Skeletal muscle cell (primary cell): ENCODE data around the gene RP2.

ENCODE experiments used
- DNase-seq: peaks from one replicate; pipeline ENCODE4 v3.0.0-alpha.2; 2010; ENCODE audit warnings: low read depth
- H3K4me3 ChIP-seq: 2 replicates; pipeline ENCODE4 v1.5.1; 2011; ENCODE audit warnings: low read depth, mild to moderate bottlenecking, control low read depth, low read length, moderate library complexity

RP2 gene

GRCh38 chrX:46838974-46839480, 2.2 kb downstream of the RP2 start:
- H3K4me3 ChIP-seq = no peak overlapping the region
- no peak for DNase-seq

GRCh38 chrX:46840946-46841345, 4.1 kb downstream of the RP2 start:
- no peak overlapping the region for H3K4me3 ChIP-seq
- DNase-seq = no peak

- DNase-seq = no peak
- H3K4me3 ChIP-seq = no peak overlapping the region
These were observed 4.5 kb downstream of the RP2 start for GRCh38 chrX:46841346-46841745.

DNA sequence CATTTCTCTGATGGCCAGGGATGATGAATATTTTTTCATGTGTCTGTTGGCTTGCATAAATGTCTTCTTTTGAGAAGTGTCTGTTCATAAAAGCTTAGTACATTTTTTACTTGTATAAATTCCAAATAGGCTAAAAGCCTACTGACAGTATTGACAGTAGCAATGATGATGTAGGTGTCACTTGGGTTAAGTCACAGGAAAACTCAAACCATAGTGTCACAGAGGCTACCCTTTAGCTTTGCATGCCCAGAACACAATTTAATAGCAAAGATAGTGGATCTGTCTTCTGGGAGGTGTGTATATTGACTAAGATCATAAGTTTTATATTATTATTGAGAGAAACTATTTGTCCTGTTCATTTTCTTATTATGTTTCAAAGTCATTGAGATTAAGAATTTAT, 8.1 kb downstream of the RP2 start:
- H3K4me3 ChIP-seq = no peak overlapping the region
- DNase-seq = no peak

- H3K4me3 ChIP-seq = no peak overlapping the region
- no peak for DNase-seq
These were observed 13.1 kb downstream of the RP2 start for GRCh38 chrX:46849933-46850332.

- no peak overlapping the region for H3K4me3 ChIP-seq
- DNase-seq = no peak
These were observed 13.9 kb downstream of the RP2 start for GRCh38 chrX:46850771-46851170.

- no peak for DNase-seq
- H3K4me3 ChIP-seq = no peak overlapping the region
These were observed 19.6 kb downstream of the RP2 start for GRCh38 chrX:46856483-46856882.

DNA sequence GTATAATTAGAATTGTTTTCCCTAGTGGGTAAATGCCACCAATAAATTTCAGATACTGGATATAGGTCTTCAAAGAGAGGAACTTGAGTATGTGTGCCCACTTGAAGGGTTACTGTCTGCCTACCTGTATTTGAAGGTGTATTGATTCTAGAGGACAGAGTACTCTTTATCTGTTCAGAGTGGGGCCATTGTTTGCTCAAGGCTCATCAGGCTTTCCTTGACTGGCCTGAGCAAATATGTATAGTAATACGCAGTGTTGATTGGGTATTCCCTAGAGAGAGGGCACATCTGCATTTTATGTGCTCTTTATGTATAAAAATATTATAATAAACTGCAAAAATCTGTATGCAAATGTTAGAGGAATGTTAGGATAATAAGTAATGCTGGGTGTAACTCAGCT, 23.7 kb downstream of the RP2 start:
- no peak overlapping the region for H3K4me3 ChIP-seq
- DNase-seq = no peak

GRCh38 chrX:46863072-46863471, 26.2 kb downstream of the RP2 start:
- no peak overlapping the region for H3K4me3 ChIP-seq
- DNase-seq = no peak

GRCh38 chrX:46864606-46865005, 27.8 kb downstream of the RP2 start:
- no peak overlapping the region for H3K4me3 ChIP-seq
- no peak for DNase-seq

- DNase-seq = peak; percentile 13
- no peak overlapping the region for H3K4me3 ChIP-seq
These were observed 28.4 kb downstream of the RP2 start for GRCh38 chrX:46865281-46865680.

DNA sequence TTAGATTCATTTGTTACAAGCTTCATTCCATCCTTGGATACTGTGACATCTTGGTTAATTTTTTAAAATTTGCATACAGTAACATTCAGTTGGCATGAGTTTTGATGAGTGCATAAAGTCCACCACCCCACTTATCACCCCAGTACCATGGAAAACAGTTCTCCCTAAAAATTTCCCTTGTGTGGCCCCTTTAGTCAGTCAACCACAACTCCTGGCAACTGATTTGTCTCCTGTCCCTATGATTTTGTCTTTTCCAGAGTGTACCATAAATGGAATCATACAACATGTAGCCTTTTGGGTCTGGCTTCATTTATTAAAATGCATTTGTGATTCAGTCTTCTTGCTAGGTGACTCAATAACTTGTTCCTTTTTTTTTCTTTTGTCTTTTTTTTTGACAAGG, 29.9 kb downstream of the RP2 start:
- DNase-seq = no peak
- H3K4me3 ChIP-seq = no peak overlapping the region

DNA sequence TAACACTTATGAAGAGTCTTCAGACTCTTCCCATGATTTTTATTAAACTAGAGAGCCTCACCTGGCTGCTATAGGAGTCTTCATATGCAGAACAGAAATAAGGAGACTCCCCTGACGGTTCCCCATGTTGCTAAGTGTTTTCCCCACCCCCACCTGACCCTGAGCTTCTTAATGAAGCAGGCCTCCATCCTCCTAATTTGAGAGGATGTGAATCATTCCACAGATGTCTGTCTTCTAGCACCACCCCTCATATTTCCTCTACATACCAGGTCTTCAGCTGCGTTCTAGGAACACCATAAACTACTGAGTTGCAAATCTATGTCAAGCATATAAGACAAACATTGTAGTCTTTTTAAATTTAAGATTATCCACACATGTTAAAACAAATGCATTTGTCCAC, 36.9 kb downstream of the RP2 start:
- no peak for DNase-seq

DNA sequence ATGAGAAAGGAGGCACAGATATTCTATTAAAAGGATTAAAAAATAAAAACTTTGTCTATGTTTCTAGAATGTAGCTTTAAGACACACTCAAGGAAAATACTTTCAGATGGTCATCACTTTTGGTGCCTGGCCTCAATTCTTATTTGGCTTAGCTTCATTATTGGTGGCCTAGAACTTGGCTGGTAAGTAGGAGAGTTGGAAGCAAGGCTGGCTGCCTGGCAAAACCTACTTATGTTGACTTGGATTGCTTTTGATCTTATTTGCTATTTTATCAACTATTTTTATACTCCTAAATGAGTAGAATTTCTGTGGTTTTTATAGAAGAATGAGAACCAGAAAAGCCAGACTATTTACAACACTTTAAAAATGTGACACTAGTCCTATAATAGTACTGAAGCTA, 40.1 kb downstream of the RP2 start:
- DNase-seq = no peak

More for the DNA sequence above, 36.9 kb downstream of the RP2 start:
- H3K4me3 ChIP-seq = no peak overlapping the region

GRCh38 chrX:46882266-46882665, 45.4 kb downstream of the RP2 start:
- DNase-seq = no peak
- no peak overlapping the region for H3K4me3 ChIP-seq

More for the DNA sequence above, 40.1 kb downstream of the RP2 start:
- no peak overlapping the region for H3K4me3 ChIP-seq

DNA sequence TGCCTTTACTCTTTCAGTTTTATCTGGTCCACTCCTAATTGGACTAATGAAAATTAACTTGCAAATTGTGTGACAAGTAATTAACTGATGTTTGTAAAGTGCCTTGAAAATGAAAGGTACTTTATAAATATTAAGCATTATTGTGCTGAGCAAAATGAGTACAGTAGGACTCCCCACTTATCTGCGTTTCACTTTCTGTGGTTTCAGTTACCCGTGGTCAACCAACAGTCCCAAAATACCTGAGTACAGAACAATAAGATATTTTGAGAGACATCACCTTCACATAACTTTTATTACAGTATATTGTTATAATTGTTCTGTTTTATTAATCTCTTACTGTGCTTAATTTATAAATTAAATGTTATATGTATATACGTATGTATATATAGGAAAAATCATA, 48.0 kb downstream of the RP2 start:
- DNase-seq = no peak
- no peak overlapping the region for H3K4me3 ChIP-seq

GRCh38 chrX:46898207-46898606, 61.4 kb downstream of the RP2 start:
- H3K4me3 ChIP-seq = no peak overlapping the region
- no peak for DNase-seq

DNA sequence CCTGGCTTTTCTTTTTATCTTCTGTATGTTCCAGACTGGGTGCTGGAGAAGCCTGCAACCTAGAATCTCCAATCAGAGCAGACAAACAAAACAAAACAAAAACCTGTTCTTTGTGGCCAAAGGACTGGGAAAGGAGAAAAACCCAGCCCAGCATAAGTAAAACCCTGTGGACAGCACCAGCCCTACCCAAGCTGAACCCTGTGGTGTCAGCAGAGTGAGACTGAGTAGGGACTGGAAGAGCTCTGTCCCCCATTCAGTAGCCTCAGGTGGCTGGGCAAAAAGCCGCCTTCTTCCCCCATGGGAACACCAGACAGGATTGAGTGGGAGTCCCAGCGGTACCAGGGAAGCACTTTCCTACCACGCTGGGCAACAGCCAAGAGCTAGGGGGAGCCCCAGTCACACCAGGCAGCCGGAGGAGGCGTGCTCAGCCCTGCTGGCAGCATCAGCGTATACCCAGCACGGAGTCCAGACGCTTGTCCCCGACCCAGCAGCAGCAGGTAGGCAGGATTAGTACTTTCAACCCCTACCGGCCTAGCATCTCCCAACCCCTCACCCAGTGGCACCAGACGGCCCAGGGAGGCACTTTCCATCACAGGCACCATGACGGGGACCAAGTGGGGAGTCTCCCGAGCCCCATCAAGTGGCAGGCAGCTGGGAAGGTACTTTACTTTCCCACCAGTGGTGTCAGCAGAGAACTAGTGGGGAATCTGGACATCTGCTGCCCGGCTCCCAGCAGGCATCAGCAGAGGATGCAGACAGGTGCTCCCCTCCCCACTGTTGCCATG, 66.8 kb downstream of the RP2 start:
- peak; percentile 18 for DNase-seq
- peak overlapping the region; percentile 53 for H3K4me3 ChIP-seq

DNA sequence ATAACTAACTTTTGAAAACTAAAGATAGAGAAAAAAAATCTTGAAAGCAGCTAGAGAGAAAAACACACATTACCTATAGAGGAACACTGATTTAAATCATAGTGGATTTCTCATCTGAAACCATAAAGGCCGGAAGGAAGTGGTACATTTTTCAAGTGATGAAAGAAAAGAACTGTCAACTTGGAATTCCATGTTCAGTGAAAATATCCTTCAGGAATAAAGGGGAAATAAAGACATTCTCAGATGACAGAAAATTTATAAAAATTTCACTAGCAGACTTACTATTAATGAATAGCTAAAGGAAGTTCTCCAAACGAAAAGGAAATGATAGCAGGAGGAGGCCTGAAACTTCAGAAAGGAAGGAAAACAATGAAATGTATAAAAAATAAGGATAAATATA, 67.8 kb downstream of the RP2 start:
- no peak for DNase-seq
- no peak overlapping the region for H3K4me3 ChIP-seq

GRCh38 chrX:46910415-46910814, 73.6 kb downstream of the RP2 start:
- no peak overlapping the region for H3K4me3 ChIP-seq
- DNase-seq = no peak

- H3K4me3 ChIP-seq = peak within 1 kb of the TSS; percentile 69
- DNase-seq = peak; percentile 21
These were observed 75.3 kb downstream of the RP2 start, which contains the start of gene JADE3 for GRCh38 chrX:46912098-46912602. TSS of gene JADE3 (plus strand) at chrX:46912421. CDS start at chrX:46984895, 72,474 bp downstream.
